CD14-positive monocyte (primary cell): ENCODE measurements around the gene DNPEP. TPM values are rescaled to one million over a fixed set of nuclear protein-coding genes. Genes with fewer than 3 reads are reported as not detected.

Source experiments
- DNase-seq, 3 donors: peaks; one replicate each; pipeline ENCODE4 v3.0.0-alpha.2; 2011 to 2022
- H2AFZ ChIP-seq: 2 replicates; pipeline ENCODE4 v1.6.0; 2012; ENCODE audit warnings: mild to moderate bottlenecking, low read depth, low read length, inconsistent platforms; ENCODE audit not compliant: insufficient read depth, poor library complexity, severe bottlenecking
- H3K27ac ChIP-seq, 2 donors: 1 replicate in 1 of 2; 2 replicates in 1 of 2; pipeline ENCODE4 v1.5.1; 2012 to 2013; ENCODE audit warnings: low read length in 2 of 2, control low read depth in 1 of 2, inconsistent platforms in 1 of 2, low read depth in 1 of 2, mild to moderate bottlenecking in 1 of 2
- H3K27me3 ChIP-seq, 2 donors: one replicate each; pipeline versions ENCODE4 v1.6.0 to v1.6.1; 2011 to 2013; ENCODE audit warnings: low read length in 2 of 2; ENCODE audit not compliant: control insufficient read depth in 2 of 2, insufficient read depth in 2 of 2
- H3K36me3 ChIP-seq, 2 donors: replicated peaks in 1 of 2; 1 replicate in 1 of 2; 2 replicates in 1 of 2; pipeline versions ENCODE4 v1.5.1 to v1.6.1; 2012 to 2013; ENCODE audit warnings: low read length in 2 of 2, control low read depth in 1 of 2, inconsistent platforms in 1 of 2, mild to moderate bottlenecking in 1 of 2; ENCODE audit not compliant: insufficient read depth in 2 of 2, control insufficient read depth in 1 of 2
- H3K4me1 ChIP-seq, 2 donors: 1 replicate in 1 of 2; 2 replicates in 1 of 2; pipeline versions ENCODE4 v1.5.1 to v1.6.1; 2012 to 2013; ENCODE audit warnings: low read length in 2 of 2, control low read depth in 1 of 2, inconsistent platforms in 1 of 2, mild to moderate bottlenecking in 1 of 2, moderate library complexity in 1 of 2; ENCODE audit not compliant: insufficient read depth in 2 of 2, control insufficient read depth in 1 of 2
- H3K4me2 ChIP-seq: replicated peaks from 2 replicates; pipeline ENCODE3; 2012; ENCODE audit warnings: low read length, moderate library complexity, mild to moderate bottlenecking; ENCODE audit not compliant: poor library complexity, severe bottlenecking; ENCODE audit errors: extremely low read depth
- H3K4me3 ChIP-seq, 3 experiments: fragments of 200-600 bp in 1 of 3; sonication (generic) in 1 of 3; replicated peaks in 1 of 3; 1 replicate in 2 of 3; 2 replicates in 1 of 3; pipeline ENCODE4 v1.5.1; 2011 to 2013; ENCODE audit warnings: low read length in 3 of 3, mild to moderate bottlenecking in 3 of 3, control low read depth in 2 of 3, low read depth in 2 of 3, inconsistent platforms in 1 of 3, moderate library complexity in 1 of 3
- H3K79me2 ChIP-seq: 2 replicates; pipeline ENCODE4 v1.6.0; 2012; ENCODE audit warnings: mild to moderate bottlenecking, control low read depth, inconsistent platforms, low read length, moderate library complexity; ENCODE audit not compliant: insufficient read depth
- H3K9ac ChIP-seq: 2 replicates; pipeline ENCODE4 v1.6.0; 2017; ENCODE audit warnings: low read length, mild to moderate bottlenecking; ENCODE audit not compliant: insufficient read depth, poor library complexity, severe bottlenecking
- H3K9me3 ChIP-seq, 2 donors: replicated peaks in 1 of 2; 1 replicate in 1 of 2; 2 replicates in 1 of 2; pipeline versions ENCODE4 v1.5.1 to v1.6.1; 2012 to 2013; ENCODE audit warnings: low read length in 2 of 2, control low read depth in 1 of 2; ENCODE audit not compliant: control insufficient read depth in 1 of 2, insufficient read depth in 1 of 2
- H4K20me1 ChIP-seq: 2 replicates; pipeline ENCODE4 v1.6.0; 2012; ENCODE audit warnings: mild to moderate bottlenecking, low read length, control low read depth, moderate library complexity; ENCODE audit not compliant: insufficient read depth
- H3K27ac Mint-ChIP-seq, 7 donors: one replicate each; pipeline ENCODE4 v1.8.0; 2020; ENCODE audit warnings: mild to moderate bottlenecking in 7 of 7, mixed read lengths in 7 of 7, moderate library complexity in 6 of 7, inconsistent platforms in 2 of 7
- H3K27me3 Mint-ChIP-seq, 3 donors: one replicate each; pipeline ENCODE4 v1.8.0; 2021 to 2022; ENCODE audit warnings: low read depth in 3 of 3, mild to moderate bottlenecking in 3 of 3, mixed read lengths in 3 of 3, moderate library complexity in 3 of 3, inconsistent platforms in 1 of 3
- H3K36me3 Mint-ChIP-seq, 2 donors: one replicate each; pipeline ENCODE4 v1.8.0; 2020; ENCODE audit warnings: mixed read lengths in 2 of 2, inconsistent platforms in 1 of 2, mild to moderate bottlenecking in 1 of 2
- H3K4me1 Mint-ChIP-seq: one replicate; pipeline ENCODE4 v1.8.0; 2020; ENCODE audit warnings: mild to moderate bottlenecking, mixed read lengths
- H3K4me3 Mint-ChIP-seq, 2 donors: one replicate each; pipeline ENCODE4 v1.8.0; 2020; ENCODE audit warnings: mild to moderate bottlenecking in 2 of 2, mixed read lengths in 2 of 2, moderate library complexity in 1 of 2
- H3K9me3 Mint-ChIP-seq, 7 donors: one replicate each; pipeline ENCODE4 v1.8.0; 2020 to 2022; ENCODE audit warnings: mixed read lengths in 7 of 7, mild to moderate bottlenecking in 6 of 7, moderate library complexity in 6 of 7, inconsistent platforms in 2 of 7
- CTCF ChIP-seq: fragments of 200-600 bp; IDR thresholded peaks from one replicate; pipeline ENCODE4 v1.8.0; 2022; ENCODE audit warnings: antibody characterized with exemption, mild to moderate bottlenecking
- WGBS: methylation state at CpG from one replicate; pipeline ENCODE4 v1.1.5; 2013; ENCODE audit warnings: missing lambda C conversion rate; ENCODE audit not compliant: insufficient coverage; 5-methylcytosine and 5-hydroxymethylcytosine counted together
- intact Hi-C, 2 donors: fragments of 100-400 bp; cut with micrococcal nuclease; formaldehyde crosslinking; loops; one replicate each; pipeline versions ENCODE4 v1.15.0 to v1.15.1; 2023
- polyA plus RNA-seq, 3 donors: library from polyadenylated mRNA; depleted of rRNA in 1 of 3; unstranded in 2 of 3; stranded (reverse) in 1 of 3; fragments of 300-500 nt in 2 of 3; fragments of >200 nt in 1 of 3; fragmentation: Illumina TruSeq in 2 of 3; gene quantifications; 1 replicate in 2 of 3; 2 replicates in 1 of 3; pipeline ENCODE4 v1.2.3, GENCODE V29; 2012 to 2021

The DNPEP gene
- polyA plus RNA-seq, 3 donors: 51.6 to 83.1 (median 60.6) TPM

GRCh38 chr2:219405451-219405850 lies 17.7 kb upstream of the DNPEP start:
- Histone ChIP-seq H3K79me2 (no peaks in the 10 kb centered on the region), H4K20me1 (no peaks in the 10 kb centered on the region), H3K4me1 (peaks cover 18% of the 10 kb centered on the region in 2 donors), H3K27me3 (no peaks in the 10 kb centered on the region), H3K9me3 (no peaks in the 10 kb centered on the region), H3K9ac (no peak overlapping the region), H3K36me3 (no peaks in the 10 kb centered on the region), H3K4me3 (no peak overlapping the region), H3K4me2 (no peak overlapping the region), H2AFZ (no peak overlapping the region), H3K27ac (no peak overlapping the region)
- Mint-ChIP-seq H3K27me3 (peaks cover 13 to 26% (median 14%) of the 10 kb centered on the region in 3 donors), H3K27ac (no peak overlapping the region), H3K4me1 (peaks cover 16% of the 10 kb centered on the region), H3K36me3 (no peaks in the 10 kb centered on the region), H3K9me3 (peaks cover 0 to 2% (median 0%) of the 10 kb centered on the region in 7 donors), H3K4me3 (no peak overlapping the region)
- 72% methylated on average over 7 of the region's 9 CpGs for WGBS
- TF ChIP-seq CTCF: no peak
- no peak for DNase-seq
- intact Hi-C loops: no loop called here

GRCh38 chr2:219404954-219405353 lies 17.2 kb upstream of the DNPEP start:
- Histone ChIP-seq H3K79me2 (no peaks in the 10 kb centered on the region), H3K9me3 (no peaks in the 10 kb centered on the region), H3K27me3 (no peaks in the 10 kb centered on the region), H3K27ac (no peak overlapping the region), H3K4me2 (no peak overlapping the region), H2AFZ (no peak overlapping the region), H3K36me3 (no peaks in the 10 kb centered on the region), H3K4me1 (peaks cover 18% of the 10 kb centered on the region in 2 donors), H3K9ac (no peak overlapping the region), H4K20me1 (no peaks in the 10 kb centered on the region), H3K4me3 (no peak overlapping the region)
- Mint-ChIP-seq H3K4me3 (no peak overlapping the region), H3K36me3 (no peaks in the 10 kb centered on the region), H3K4me1 (peaks cover 16% of the 10 kb centered on the region), H3K27ac (no peak overlapping the region), H3K27me3 (peaks cover 14 to 23% (median 14%) of the 10 kb centered on the region in 3 donors), H3K9me3 (peaks cover 0 to 1% (median 0%) of the 10 kb centered on the region in 7 donors)
- TF ChIP-seq CTCF: no peak
- DNase-seq: no peak
- intact Hi-C loops: no loop called here
- 88% methylated on average over 7 of the region's 7 CpGs for WGBS
